B cell (primary cell): ENCODE results near the gene AHRR. TPM values are rescaled to one million over a fixed set of nuclear protein-coding genes. Genes with fewer than 3 reads are reported as not detected.

Experiments used
- ATAC-seq: fragments of 200-7000 bp; cut with Tn5 transposase; one replicate; pipeline ENCODE4 v1.10.0; 2021; ENCODE audit warnings: low read depth, mild to moderate bottlenecking, moderate number of reproducible peaks, moderate library complexity
- CTCF ChIA-PET: fragments of 350-600 bp; sonication (Branson Sonifier 250); formaldehyde crosslinking; loops from one replicate; lab custom pipeline; 2021; ENCODE audit warnings: antibody characterized with exemption, inconsistent platforms; lab: Charles Lee
- POLR2A ChIA-PET: fragments of 350-600 bp; sonication (Branson Sonifier 250); formaldehyde crosslinking; loops from one replicate; lab custom pipeline; 2021; ENCODE audit warnings: antibody characterized with exemption; lab: Charles Lee
- DNase-seq: peaks from one replicate; pipeline ENCODE4 v3.0.0; 2013
- H2AFZ ChIP-seq: 2 replicates; pipeline ENCODE4 v1.6.1; 2012; ENCODE audit warnings: mild to moderate bottlenecking, low read depth, low read length; ENCODE audit not compliant: insufficient read depth, poor library complexity, severe bottlenecking
- H3K27ac ChIP-seq, 2 donors: 1 replicate in 1 of 2; 2 replicates in 1 of 2; pipeline ENCODE4 v1.5.1; 2012 to 2013; ENCODE audit warnings: low read length in 2 of 2, mild to moderate bottlenecking in 2 of 2, moderate library complexity in 1 of 2
- H3K27me3 ChIP-seq, 4 experiments: fragments of 200-600 bp in 1 of 4; sonication (generic) in 1 of 4; replicated peaks in 1 of 4; 1 replicate in 2 of 4; 2 replicates in 2 of 4; pipeline versions ENCODE4 v1.6.1 to v1.7.0; 2013 to 2016; ENCODE audit warnings: low read length in 3 of 4, mild to moderate bottlenecking in 2 of 4, mixed read lengths in 1 of 4, moderate library complexity in 1 of 4; ENCODE audit not compliant: insufficient read depth in 4 of 4, control insufficient read depth in 3 of 4; ENCODE audit errors: control extremely low read depth in 1 of 4
- H3K36me3 ChIP-seq, 2 experiments: replicated peaks in 1 of 2; 1 replicate in 1 of 2; 2 replicates in 1 of 2; pipeline versions ENCODE4 v1.6.1 to v1.7.1; 2013; ENCODE audit warnings: low read length in 1 of 2; ENCODE audit not compliant: insufficient read depth in 2 of 2, control insufficient read depth in 1 of 2; ENCODE audit errors: control extremely low read depth in 1 of 2, extremely low read depth in 1 of 2
- H3K4me1 ChIP-seq, 2 donors: fragments of 200-600 bp in 1 of 2; sonication (generic) in 1 of 2; 1 replicate in 1 of 2; 2 replicates in 1 of 2; pipeline versions ENCODE4 v1.5.1 to v1.6.1; 2013 to 2017; ENCODE audit warnings: low read length in 2 of 2; ENCODE audit not compliant: control insufficient read depth in 2 of 2, insufficient read depth in 2 of 2
- H3K4me2 ChIP-seq: replicated peaks from 2 replicates; pipeline ENCODE3; 2012; ENCODE audit warnings: mild to moderate bottlenecking, low read depth, low read length; ENCODE audit not compliant: poor library complexity, severe bottlenecking
- H3K4me3 ChIP-seq, 5 experiments: fragments of 200-600 bp in 1 of 5; sonication (generic) in 1 of 5; 1 replicate in 3 of 5; 2 replicates in 2 of 5; pipeline versions ENCODE4 v1.5.1 to v1.7.0; 2011 to 2016; ENCODE audit warnings: low read length in 4 of 5, mild to moderate bottlenecking in 4 of 5, low read depth in 2 of 5, control low read depth in 1 of 5, moderate library complexity in 1 of 5; ENCODE audit not compliant: insufficient read depth in 1 of 5; ENCODE audit errors: control extremely low read depth in 1 of 5, extremely low read depth in 1 of 5
- H3K79me2 ChIP-seq: fragments of 200-600 bp; sonication (generic); one replicate; pipeline ENCODE4 v1.6.0; 2016; ENCODE audit warnings: low read length; ENCODE audit not compliant: control insufficient read depth, insufficient read depth
- H3K9ac ChIP-seq: fragments of 200-600 bp; sonication (generic); 2 replicates; pipeline ENCODE4 v1.6.1; 2017; ENCODE audit warnings: mild to moderate bottlenecking, low read length, moderate library complexity
- H3K9me3 ChIP-seq, 3 donors: one replicate each; pipeline versions ENCODE4 v1.6.1 to v1.7.1; 2013; ENCODE audit warnings: low read length in 2 of 3; ENCODE audit not compliant: control insufficient read depth in 2 of 3, insufficient read depth in 1 of 3; ENCODE audit errors: control extremely low read depth in 1 of 3
- H4K20me1 ChIP-seq: 2 replicates; pipeline ENCODE4 v1.6.0; 2012; ENCODE audit warnings: mild to moderate bottlenecking, low read length; ENCODE audit not compliant: insufficient read depth, control insufficient read depth, poor library complexity, severe bottlenecking
- H3K27ac Mint-ChIP-seq: one replicate; pipeline ENCODE4 v1.8.0; 2021; ENCODE audit warnings: mixed read lengths
- H3K27me3 Mint-ChIP-seq: one replicate; pipeline ENCODE4 v1.8.0; 2021; ENCODE audit warnings: mixed read lengths
- H3K4me1 Mint-ChIP-seq: one replicate; pipeline ENCODE4 v1.8.0; 2021; ENCODE audit warnings: mixed read lengths
- H3K4me3 Mint-ChIP-seq: one replicate; pipeline ENCODE4 v1.8.0; 2021; ENCODE audit warnings: mixed read lengths
- H3K9me3 Mint-ChIP-seq: one replicate; pipeline ENCODE4 v1.8.0; 2022; ENCODE audit warnings: mixed read lengths; ENCODE audit not compliant: insufficient read depth
- CTCF ChIP-seq: fragments of 200-600 bp; IDR thresholded peaks from one replicate; pipeline ENCODE4 v1.8.0; 2022; ENCODE audit warnings: antibody characterized with exemption, mild to moderate bottlenecking
- EZH2 ChIP-seq: IDR thresholded peaks from 2 replicates; pipeline ENCODE4 v1.6.1; 2012; ENCODE audit warnings: borderline replicate concordance, low read depth, mild to moderate bottlenecking, moderate library complexity, low read length; ENCODE audit not compliant: insufficient read depth, poor library complexity, severe bottlenecking
- WGBS: methylation state at CpG from one replicate; pipeline ENCODE4 v1.1.5; 2013; ENCODE audit warnings: missing lambda C conversion rate; ENCODE audit not compliant: insufficient coverage; 5-methylcytosine and 5-hydroxymethylcytosine counted together
- intact Hi-C: fragments of 100-400 bp; cut with micrococcal nuclease; formaldehyde crosslinking; loops from one replicate; pipeline ENCODE4 v1.10.0; 2022
- polyA plus RNA-seq: library from polyadenylated mRNA; depleted of rRNA; stranded (reverse); fragments of >200 nt; gene quantifications from 2 replicates; pipeline ENCODE4 v1.2.3, GENCODE V29; 2012
- total RNA-seq, 2 donors: library from RNA; stranded (reverse); fragments of 120-200 nt in 1 of 2; gene quantifications; 1 replicate in 1 of 2; 2 replicates in 1 of 2; pipeline versions ENCODE4 v1.2.3 to v1.2.4, GENCODE V29; 2013 to 2022

AHRR gene
- total and polyA plus RNA-seq, 2 donors (not counting 1 experiment from before 2014, with no cell fraction given), result 0.13 to 1.7 TPM

DNA sequence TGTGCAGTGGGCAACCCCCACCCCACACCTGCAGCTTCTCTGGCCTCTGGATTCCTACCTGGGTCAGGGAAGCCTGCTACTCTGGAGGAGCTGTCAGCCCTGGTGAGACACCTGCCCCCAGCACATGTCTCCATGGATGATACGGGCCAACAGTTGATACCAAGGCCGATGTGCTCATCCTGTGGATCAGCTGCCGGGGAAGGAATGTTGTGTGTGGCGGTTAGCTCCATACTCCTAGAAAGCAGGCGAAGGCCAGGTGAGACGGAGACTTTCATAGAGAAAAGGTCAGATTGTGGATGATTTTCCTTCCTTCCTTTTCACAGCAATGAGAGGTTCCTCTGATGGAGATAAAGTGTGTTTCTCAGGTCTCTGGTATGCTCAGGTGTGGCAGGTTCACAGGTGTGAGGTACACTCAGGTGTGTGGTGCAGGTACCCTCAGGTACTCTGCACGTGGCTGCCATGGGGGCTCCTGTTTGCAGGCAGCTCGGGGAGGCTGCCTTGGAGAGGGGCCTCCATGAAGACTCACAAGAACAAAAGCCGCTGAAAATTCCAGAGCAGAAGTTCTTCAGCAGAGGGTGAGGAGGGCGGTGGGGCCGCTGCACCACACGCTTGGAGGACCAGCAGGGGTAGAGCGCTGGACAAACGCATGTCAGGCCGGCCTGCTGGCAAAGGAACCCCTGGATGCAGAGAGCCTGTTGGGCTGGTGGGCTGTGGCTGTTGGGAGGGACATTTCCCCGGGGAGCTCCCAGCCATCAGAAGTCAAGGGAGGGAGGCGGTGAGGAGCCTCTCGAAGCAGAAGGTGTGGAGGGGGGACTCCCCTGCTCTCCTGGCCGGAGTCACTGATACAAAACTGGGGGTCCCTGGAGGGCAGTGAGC is 5.1 kb upstream of the AHRR start:
- WGBS, result 82% methylated on average over 16 of the region's 19 CpGs
- H3K79me2 ChIP-seq, result no peaks in the 10 kb centered on the region
- Mint-ChIP-seq H3K4me1 (peaks cover 14% of the 10 kb centered on the region), H3K27ac (no peak overlapping the region), H3K27me3 (peaks cover 9% of the 10 kb centered on the region), H3K4me3 (no peak overlapping the region), H3K9me3 (no peaks in the 10 kb centered on the region)
- peaks cover 3 to 25% of the 10 kb centered on the region in 2 experiments for H3K36me3 ChIP-seq
- ATAC-seq, result no peak
- ChIA-PET CTCF (interaction anchor here (0.7 to 2.5 kb wide), 10 partner anchors 31 to 587 kb away, joined by 3 to 41 read pairs (median 4); no protein-coding TSS in a partner anchor), POLR2A (no interaction called here)
- peaks cover 0 to 28% (median 13%) of the 10 kb centered on the region in 4 experiments for H3K27me3 ChIP-seq
- peaks cover 14% of the 10 kb centered on the region for H4K20me1 ChIP-seq
- H3K27ac ChIP-seq, result no peak overlapping the region
- DNase-seq, result no peak
- TF ChIP-seq EZH2, result no peak
- TF ChIP-seq CTCF, result no peak
- H3K9ac ChIP-seq, result no peak overlapping the region
- no peak overlapping the region for H3K4me2 ChIP-seq
- intact Hi-C loops, result no loop called here
- no peak overlapping the region for H3K4me3 ChIP-seq
- H2AFZ ChIP-seq, result no peak overlapping the region
- peaks cover 0 to 5% (median 0%) of the 10 kb centered on the region in 3 donors for H3K9me3 ChIP-seq
- H3K4me1 ChIP-seq, result peaks cover 14 to 18% of the 10 kb centered on the region in 2 donors
